Placental epithelial cell (primary cell): ENCODE results near the gene NLRP11. TPM values are rescaled to one million over a fixed set of nuclear protein-coding genes. Genes with fewer than 3 reads are reported as not detected.

Experiments used
- total RNA-seq: library from RNA; depleted of rRNA; stranded (reverse); fragments of >200 nt; gene quantifications from 2 replicates; pipeline ENCODE4 v1.2.3, GENCODE V29; 2012

NLRP11 gene
- not detected in 2 replicates for total RNA-seq

GRCh38 chr19:55831846-55832245, at the start of gene NLRP11:
Gene NLRP11 (minus strand): TSS chr19:55831999. CDS start chr19:55818174, 13,825 bp downstream.

GRCh38 chr19:55836340-55836739, 4.5 kb upstream of the NLRP11 start, which contains the start of gene NLRP4:
Gene NLRP4 (plus strand): TSS chr19:55836540. CDS start chr19:55852081, 15,541 bp downstream.

GRCh38 chr19:55768818-55769217, 63.0 kb downstream of the NLRP11 start, which contains the start of gene RFPL4AL1:
Gene RFPL4AL1 (plus strand): TSS chr19:55769118. CDS start chr19:55771805, 2,687 bp downstream.

GRCh38 chr19:55758797-55759196, 73.0 kb downstream of the NLRP11 start, which contains the start of gene RFPL4A:
Gene RFPL4A (plus strand): TSS chr19:55759097. CDS start chr19:55761801, 2,704 bp downstream.

GRCh38 chr19:55738302-55738701, 93.5 kb downstream of the NLRP11 start, which contains the start of gene NLRP9:
Gene NLRP9 (minus strand): TSS chr19:55738402. CDS start chr19:55738374, 28 bp downstream.

Other genes with a start within 250 kb of the NLRP11 start
- 5.1 and 8.9 TPM in 2 replicates for gene FIZ1, start 232.5 kb downstream of the NLRP11 start, total RNA-seq
- gene ZNF524, start 231.7 kb downstream of the NLRP11 start, total RNA-seq, result 7.5 and 14.1 TPM in 2 replicates
- gene ZNF865, start 226.4 kb downstream of the NLRP11 start, total RNA-seq, result 1.8 and 2.0 TPM in 2 replicates
- gene ZNF784, start 207.4 kb downstream of the NLRP11 start, total RNA-seq, result 7.5 and 11.0 TPM in 2 replicates
- 8.1 and 10.2 TPM in 2 replicates for gene ZNF580, start 191.0 kb downstream of the NLRP11 start, total RNA-seq
- 33.3 and 57.3 TPM in 2 replicates for gene ZNF581, start 188.3 kb downstream of the NLRP11 start, total RNA-seq
- gene CCDC106, start 183.8 kb downstream of the NLRP11 start, total RNA-seq, result 2.8 and 7.5 TPM in 2 replicates
- 70.3 and 84.4 TPM in 2 replicates for gene U2AF2, start 177.0 kb downstream of the NLRP11 start, total RNA-seq
- gene EPN1, start 156.8 kb downstream of the NLRP11 start, total RNA-seq, result 14.5 and 98.1 TPM in 2 replicates
- gene NLRP9, start 93.6 kb downstream of the NLRP11 start, total RNA-seq, result not detected in 2 replicates
- not detected in 2 replicates for gene RFPL4A, start 72.9 kb downstream of the NLRP11 start, total RNA-seq
- not detected in 2 replicates for gene RFPL4AL1, start 62.9 kb downstream of the NLRP11 start, total RNA-seq
- not detected in 2 replicates for gene NLRP4, start 4.5 kb upstream of the NLRP11 start, total RNA-seq
- gene NLRP13, start 100.3 kb upstream of the NLRP11 start, total RNA-seq, result not detected in 2 replicates
- gene NLRP8, start 115.8 kb upstream of the NLRP11 start, total RNA-seq, result not detected in 2 replicates
- not detected in 2 replicates for gene NLRP5, start 154.8 kb upstream of the NLRP11 start, total RNA-seq